ENCODE results near the gene ASCC2.

ASCC2 gene

GRCh38 chr22:29750559-29751538 is 87.2 kb downstream of the ASCC2 start:
- no peak for DNase-seq

GRCh38 chr22:29750029-29750428 is 88.0 kb downstream of the ASCC2 start:
- DNase-seq, result no peak

- DNase-seq, result no peak
Measured at GRCh38 chr22:29748248-29748893, 89.7 kb downstream of the ASCC2 start.

- DNase-seq, result no peak
Measured at GRCh38 chr22:29747832-29748231, 90.2 kb downstream of the ASCC2 start.

GRCh38 chr22:29744902-29745301 is 93.2 kb downstream of the ASCC2 start:
- no peak for DNase-seq

- no peak for DNase-seq
Measured at GRCh38 chr22:29742326-29742725, 95.7 kb downstream of the ASCC2 start.

GRCh38 chr22:29741926-29742325 is 96.1 kb downstream of the ASCC2 start:
- no peak for DNase-seq

- no peak for DNase-seq
Measured at GRCh38 chr22:29740216-29740615, 97.9 kb downstream of the ASCC2 start.

GRCh38 chr22:29739346-29739875 is 98.7 kb downstream of the ASCC2 start:
- DNase-seq, result no peak
